B cell (primary cell): ENCODE measurements around the gene DACT2. TPM values are rescaled to one million over a fixed set of nuclear protein-coding genes. Genes with fewer than 3 reads are reported as not detected.

Source experiments
- ATAC-seq: fragments of 200-7000 bp; cut with Tn5 transposase; one replicate; pipeline ENCODE4 v1.10.0; 2021; ENCODE audit warnings: low read depth, mild to moderate bottlenecking, moderate number of reproducible peaks, moderate library complexity
- CTCF ChIA-PET: fragments of 350-600 bp; sonication (Branson Sonifier 250); formaldehyde crosslinking; loops from one replicate; lab custom pipeline; 2021; ENCODE audit warnings: antibody characterized with exemption, inconsistent platforms; lab: Charles Lee
- POLR2A ChIA-PET: fragments of 350-600 bp; sonication (Branson Sonifier 250); formaldehyde crosslinking; loops from one replicate; lab custom pipeline; 2021; ENCODE audit warnings: antibody characterized with exemption; lab: Charles Lee
- DNase-seq: peaks from one replicate; pipeline ENCODE4 v3.0.0; 2013
- H2AFZ ChIP-seq: 2 replicates; pipeline ENCODE4 v1.6.1; 2012; ENCODE audit warnings: mild to moderate bottlenecking, low read depth, low read length; ENCODE audit not compliant: insufficient read depth, poor library complexity, severe bottlenecking
- H3K27ac ChIP-seq, 2 donors: 1 replicate in 1 of 2; 2 replicates in 1 of 2; pipeline ENCODE4 v1.5.1; 2012 to 2013; ENCODE audit warnings: low read length in 2 of 2, mild to moderate bottlenecking in 2 of 2, moderate library complexity in 1 of 2
- H3K27me3 ChIP-seq, 4 experiments: fragments of 200-600 bp in 1 of 4; sonication (generic) in 1 of 4; replicated peaks in 1 of 4; 1 replicate in 2 of 4; 2 replicates in 2 of 4; pipeline versions ENCODE4 v1.6.1 to v1.7.0; 2013 to 2016; ENCODE audit warnings: low read length in 3 of 4, mild to moderate bottlenecking in 2 of 4, mixed read lengths in 1 of 4, moderate library complexity in 1 of 4; ENCODE audit not compliant: insufficient read depth in 4 of 4, control insufficient read depth in 3 of 4; ENCODE audit errors: control extremely low read depth in 1 of 4
- H3K36me3 ChIP-seq, 2 experiments: replicated peaks in 1 of 2; 1 replicate in 1 of 2; 2 replicates in 1 of 2; pipeline versions ENCODE4 v1.6.1 to v1.7.1; 2013; ENCODE audit warnings: low read length in 1 of 2; ENCODE audit not compliant: insufficient read depth in 2 of 2, control insufficient read depth in 1 of 2; ENCODE audit errors: control extremely low read depth in 1 of 2, extremely low read depth in 1 of 2
- H3K4me1 ChIP-seq, 2 donors: fragments of 200-600 bp in 1 of 2; sonication (generic) in 1 of 2; 1 replicate in 1 of 2; 2 replicates in 1 of 2; pipeline versions ENCODE4 v1.5.1 to v1.6.1; 2013 to 2017; ENCODE audit warnings: low read length in 2 of 2; ENCODE audit not compliant: control insufficient read depth in 2 of 2, insufficient read depth in 2 of 2
- H3K4me2 ChIP-seq: replicated peaks from 2 replicates; pipeline ENCODE3; 2012; ENCODE audit warnings: mild to moderate bottlenecking, low read depth, low read length; ENCODE audit not compliant: poor library complexity, severe bottlenecking
- H3K4me3 ChIP-seq, 5 experiments: fragments of 200-600 bp in 1 of 5; sonication (generic) in 1 of 5; 1 replicate in 3 of 5; 2 replicates in 2 of 5; pipeline versions ENCODE4 v1.5.1 to v1.7.0; 2011 to 2016; ENCODE audit warnings: low read length in 4 of 5, mild to moderate bottlenecking in 4 of 5, low read depth in 2 of 5, control low read depth in 1 of 5, moderate library complexity in 1 of 5; ENCODE audit not compliant: insufficient read depth in 1 of 5; ENCODE audit errors: control extremely low read depth in 1 of 5, extremely low read depth in 1 of 5
- H3K79me2 ChIP-seq: fragments of 200-600 bp; sonication (generic); one replicate; pipeline ENCODE4 v1.6.0; 2016; ENCODE audit warnings: low read length; ENCODE audit not compliant: control insufficient read depth, insufficient read depth
- H3K9ac ChIP-seq: fragments of 200-600 bp; sonication (generic); 2 replicates; pipeline ENCODE4 v1.6.1; 2017; ENCODE audit warnings: mild to moderate bottlenecking, low read length, moderate library complexity
- H3K9me3 ChIP-seq, 3 donors: one replicate each; pipeline versions ENCODE4 v1.6.1 to v1.7.1; 2013; ENCODE audit warnings: low read length in 2 of 3; ENCODE audit not compliant: control insufficient read depth in 2 of 3, insufficient read depth in 1 of 3; ENCODE audit errors: control extremely low read depth in 1 of 3
- H4K20me1 ChIP-seq: 2 replicates; pipeline ENCODE4 v1.6.0; 2012; ENCODE audit warnings: mild to moderate bottlenecking, low read length; ENCODE audit not compliant: insufficient read depth, control insufficient read depth, poor library complexity, severe bottlenecking
- H3K27ac Mint-ChIP-seq: one replicate; pipeline ENCODE4 v1.8.0; 2021; ENCODE audit warnings: mixed read lengths
- H3K27me3 Mint-ChIP-seq: one replicate; pipeline ENCODE4 v1.8.0; 2021; ENCODE audit warnings: mixed read lengths
- H3K4me1 Mint-ChIP-seq: one replicate; pipeline ENCODE4 v1.8.0; 2021; ENCODE audit warnings: mixed read lengths
- H3K4me3 Mint-ChIP-seq: one replicate; pipeline ENCODE4 v1.8.0; 2021; ENCODE audit warnings: mixed read lengths
- H3K9me3 Mint-ChIP-seq: one replicate; pipeline ENCODE4 v1.8.0; 2022; ENCODE audit warnings: mixed read lengths; ENCODE audit not compliant: insufficient read depth
- CTCF ChIP-seq: fragments of 200-600 bp; IDR thresholded peaks from one replicate; pipeline ENCODE4 v1.8.0; 2022; ENCODE audit warnings: antibody characterized with exemption, mild to moderate bottlenecking
- EZH2 ChIP-seq: IDR thresholded peaks from 2 replicates; pipeline ENCODE4 v1.6.1; 2012; ENCODE audit warnings: borderline replicate concordance, low read depth, mild to moderate bottlenecking, moderate library complexity, low read length; ENCODE audit not compliant: insufficient read depth, poor library complexity, severe bottlenecking
- WGBS: methylation state at CpG from one replicate; pipeline ENCODE4 v1.1.5; 2013; ENCODE audit warnings: missing lambda C conversion rate; ENCODE audit not compliant: insufficient coverage; 5-methylcytosine and 5-hydroxymethylcytosine counted together
- intact Hi-C: fragments of 100-400 bp; cut with micrococcal nuclease; formaldehyde crosslinking; loops from one replicate; pipeline ENCODE4 v1.10.0; 2022
- polyA plus RNA-seq: library from polyadenylated mRNA; depleted of rRNA; stranded (reverse); fragments of >200 nt; gene quantifications from 2 replicates; pipeline ENCODE4 v1.2.3, GENCODE V29; 2012
- total RNA-seq, 2 donors: library from RNA; stranded (reverse); fragments of 120-200 nt in 1 of 2; gene quantifications; 1 replicate in 1 of 2; 2 replicates in 1 of 2; pipeline versions ENCODE4 v1.2.3 to v1.2.4, GENCODE V29; 2013 to 2022

Gene DACT2
- total and polyA plus RNA-seq, 2 donors (not counting 1 experiment from before 2014, with no cell fraction given): not detected

- peaks cover 0 to 25% (median 0%) of the 10 kb centered on the region in 3 donors for H3K9me3 ChIP-seq
- Mint-ChIP-seq H3K4me3 (no peak overlapping the region), H3K27me3 (peaks cover 13% of the 10 kb centered on the region), H3K4me1 (no peaks in the 10 kb centered on the region), H3K27ac (no peak overlapping the region), H3K9me3 (no peaks in the 10 kb centered on the region)
- WGBS: 87% methylated on average over 8 of the region's 11 CpGs
- no peak for DNase-seq
- H3K79me2 ChIP-seq: no peaks in the 10 kb centered on the region
- TF ChIP-seq CTCF: no peak
- TF ChIP-seq EZH2: no peak
- H3K27ac ChIP-seq: no peak overlapping the region
- no peaks in the 10 kb centered on the region for H4K20me1 ChIP-seq
- ATAC-seq: no peak
- no peaks in the 10 kb centered on the region for H3K4me1 ChIP-seq
- no peak overlapping the region for H3K4me2 ChIP-seq
- no peak overlapping the region for H3K9ac ChIP-seq
- H2AFZ ChIP-seq: no peak overlapping the region
- POLR2A ChIA-PET: no interaction called here
- H3K27me3 ChIP-seq: no peaks in the 10 kb centered on the region
- no peaks in the 10 kb centered on the region for H3K36me3 ChIP-seq
- intact Hi-C loops: no loop called here
- no peak overlapping the region for H3K4me3 ChIP-seq
- CTCF ChIA-PET: no interaction called here
These were observed 8.0 kb downstream of the DACT2 start for GRCh38 chr6:168311410-168312124.

- Mint-ChIP-seq H3K27ac (no peak overlapping the region), H3K4me3 (no peak overlapping the region), H3K27me3 (peaks cover 13% of the 10 kb centered on the region), H3K4me1 (no peaks in the 10 kb centered on the region), H3K9me3 (no peaks in the 10 kb centered on the region)
- 91% methylated on average over 10 of the region's 10 CpGs for whole genome bisulfite sequencing
- intact Hi-C loops: no loop called here
- no peaks in the 10 kb centered on the region for H3K4me1 ChIP-seq
- ChIA-PET POLR2A (no interaction called here), CTCF (no interaction called here)
- H3K9me3 ChIP-seq: peaks cover 0 to 25% (median 0%) of the 10 kb centered on the region in 3 donors
- H3K79me2 ChIP-seq: no peaks in the 10 kb centered on the region
- ATAC-seq: no peak
- no peak overlapping the region for H3K4me3 ChIP-seq
- no peaks in the 10 kb centered on the region for H3K36me3 ChIP-seq
- H3K4me2 ChIP-seq: no peak overlapping the region
- no peak overlapping the region for H3K9ac ChIP-seq
- TF ChIP-seq CTCF (no peak), EZH2 (no peak)
- no peak overlapping the region for H3K27ac ChIP-seq
- no peak for DNase-seq
- no peaks in the 10 kb centered on the region for H4K20me1 ChIP-seq
- H2AFZ ChIP-seq: no peak overlapping the region
- H3K27me3 ChIP-seq: no peaks in the 10 kb centered on the region
These were observed 8.6 kb downstream of the DACT2 start for GRCh38 chr6:168310945-168311344.
